Epithelial cell of proximal tubule (primary cell): ENCODE measurements around the gene CRYBB3. TPM values are rescaled to one million over a fixed set of nuclear protein-coding genes. Genes with fewer than 3 reads are reported as not detected.

ENCODE experiments used
- DNase-seq: peaks from one replicate; pipeline ENCODE4 v3.0.0-alpha.2; 2011; ENCODE audit warnings: low read depth
- H3K4me3 ChIP-seq: 2 replicates; pipeline ENCODE4 v1.5.1; 2011; ENCODE audit warnings: low read depth, mild to moderate bottlenecking, low read length
- CTCF ChIP-seq: conservative IDR thresholded peaks from 2 replicates; pipeline ENCODE4 v1.5.1; 2012; ENCODE audit warnings: low read depth, mild to moderate bottlenecking, low read length
- total RNA-seq: library from RNA; depleted of rRNA; stranded (reverse); fragments of >200 nt; gene quantifications from 2 replicates; pipeline ENCODE4 v1.2.3, GENCODE V29; 2015

Gene CRYBB3
- total RNA-seq, 1 donor from 2014 or later, result not detected

DNA sequence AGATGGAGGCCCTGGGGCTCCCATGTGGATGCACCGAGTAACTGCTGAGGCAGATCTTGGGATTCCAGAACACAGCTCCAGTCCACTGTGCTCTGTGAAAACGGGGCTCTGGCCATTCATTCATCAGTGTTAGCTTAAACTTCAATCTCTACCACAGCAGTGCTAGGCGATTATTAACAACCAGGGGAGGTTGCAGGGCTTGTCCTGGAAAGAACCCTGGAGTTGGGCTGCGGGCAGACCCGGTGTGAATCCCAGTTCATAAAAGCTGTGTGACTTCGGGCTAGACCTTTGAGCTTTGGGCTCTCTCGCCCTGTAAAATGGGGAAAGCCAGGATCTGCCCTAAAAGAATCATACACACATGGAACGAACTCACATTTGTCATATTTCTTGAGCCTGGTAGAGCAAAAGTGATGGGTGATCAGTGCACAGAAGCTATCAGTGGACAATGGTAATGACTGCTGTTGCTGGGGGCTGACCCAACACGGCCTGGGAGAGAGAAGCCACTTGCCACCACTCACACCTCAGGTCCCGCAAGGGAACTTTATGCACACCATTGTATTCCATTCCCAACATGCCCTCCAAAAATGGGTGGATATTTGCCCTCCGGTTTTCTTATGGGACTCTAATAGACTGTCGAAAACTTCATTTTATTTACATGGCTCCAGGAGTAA lies 15.6 kb upstream of the CRYBB3 start:
- peak; percentile 64 for DNase-seq
- peak; percentile 14 for TF ChIP-seq CTCF
- H3K4me3 ChIP-seq, result no peak overlapping the region

GRCh38 chr22:25186140-25186539 lies 13.5 kb upstream of the CRYBB3 start:
- TF ChIP-seq CTCF, result no peak
- DNase-seq, result no peak
- H3K4me3 ChIP-seq, result no peak overlapping the region

GRCh38 chr22:25187469-25187868 lies 12.2 kb upstream of the CRYBB3 start:
- no peak for DNase-seq
- TF ChIP-seq CTCF, result no peak
- H3K4me3 ChIP-seq, result no peak overlapping the region

DNA sequence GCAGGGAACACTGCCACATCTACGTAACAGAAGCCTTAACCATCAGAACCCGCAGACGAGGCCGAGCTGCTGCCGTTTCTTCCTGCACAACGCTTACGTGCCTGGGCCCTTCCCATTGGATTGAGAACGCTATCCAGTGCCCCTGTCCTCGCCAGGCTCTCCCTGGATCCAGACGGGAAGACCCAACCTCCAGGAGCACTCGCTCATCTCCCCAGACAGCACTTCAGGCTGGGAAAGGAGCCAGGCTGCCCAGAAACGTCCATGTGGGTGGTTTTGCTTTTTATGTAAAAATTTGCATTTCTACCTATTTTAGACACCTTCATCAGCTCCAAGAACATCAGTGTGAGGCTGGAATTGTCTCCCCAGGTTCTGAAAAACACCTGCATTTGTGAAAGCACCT lies 7.3 kb upstream of the CRYBB3 start:
- no peak for DNase-seq
- H3K4me3 ChIP-seq, result no peak overlapping the region
- no peak for TF ChIP-seq CTCF

GRCh38 chr22:25193130-25193529 lies 6.5 kb upstream of the CRYBB3 start:
- TF ChIP-seq CTCF, result no peak
- no peak for DNase-seq
- no peak overlapping the region for H3K4me3 ChIP-seq

DNA sequence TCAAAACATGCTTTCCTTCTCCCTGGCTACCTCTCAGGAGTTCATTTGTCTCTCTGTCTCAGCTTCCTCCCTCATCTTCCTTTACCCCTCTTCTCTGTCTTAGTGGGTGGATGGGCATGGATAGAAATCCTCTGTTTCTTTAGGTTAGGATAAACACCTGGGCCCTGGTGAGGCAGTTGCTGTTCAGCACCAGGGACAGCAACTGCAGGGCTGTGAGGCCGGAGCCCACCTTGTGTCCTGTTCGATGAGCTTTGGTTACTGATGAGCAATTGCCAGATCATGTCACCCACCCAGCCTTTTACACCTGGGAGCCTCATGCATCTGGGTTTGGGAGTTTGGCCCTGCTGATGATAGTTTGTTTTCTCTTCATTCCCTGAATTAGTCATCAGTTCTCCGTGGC lies 6.1 kb upstream of the CRYBB3 start:
- no peak overlapping the region for H3K4me3 ChIP-seq
- no peak for TF ChIP-seq CTCF
- no peak for DNase-seq

- H3K4me3 ChIP-seq, result no peak overlapping the region
Measured at GRCh38 chr22:25196326-25196725, 3.3 kb upstream of the CRYBB3 start.

More at GRCh38 chr22:25196326-25196725, 3.3 kb upstream of the CRYBB3 start:
- no peak for DNase-seq
- no peak for TF ChIP-seq CTCF
